Lower leg skin (tissue), 4 donors: Measurements from ENCODE around the gene KIR3DL2. TPM values are rescaled to one million over a fixed set of nuclear protein-coding genes. Genes with fewer than 3 reads are reported as not detected.

Experiments used
- DNase-seq, 2 donors: peaks; one replicate each; pipeline ENCODE4 v3.0.0-alpha.2; 2019; ENCODE audit warnings: low spot score in 2 of 2
- H3K4me3 ChIP-seq: fragments of 200-600 bp; sonication (generic); 2 replicates; pipeline ENCODE4 v1.5.1; 2017; ENCODE audit warnings: mild to moderate bottlenecking, low read depth; ENCODE audit not compliant: poor library complexity, severe bottlenecking
- POLR2A ChIP-seq, 2 donors: fragments of 450-650 bp; IDR thresholded peaks; one replicate each; pipeline ENCODE4 v1.6.1; 2016 to 2017; ENCODE audit warnings: antibody characterized with exemption in 2 of 2, mild to moderate bottlenecking in 1 of 2, moderate library complexity in 1 of 2
- WGBS, 2 donors: methylation state at CpG; one replicate each; pipeline ENCODE4 v1.1.5; 2018; 5-methylcytosine and 5-hydroxymethylcytosine counted together
- intact Hi-C: fragments of 100-400 bp; cut with DNase I; formaldehyde crosslinking; loops from one replicate; pipeline ENCODE4 v1.15.0; 2023; ENCODE audit warnings: low total_unique reads
- total RNA-seq, 4 donors: library from RNA; depleted of rRNA; stranded (reverse); fragments of >200 nt; gene quantifications; one replicate each; pipeline ENCODE4 v1.1.0, GENCODE V29; 2016
- TF ChIP-seq, protein P1 (sequence below), 3 donors: fragments of 450-650 bp; IDR thresholded peaks; one replicate each; pipeline ENCODE4 v1.5.1; 2016; ENCODE audit warnings: antibody characterized with exemption in 3 of 3, mild to moderate bottlenecking in 3 of 3, moderate library complexity in 2 of 3

Gene KIR3DL2
- total RNA-seq, 4 donors from 2014 or later, result 0.19 TPM; not detected in 3

DNA sequence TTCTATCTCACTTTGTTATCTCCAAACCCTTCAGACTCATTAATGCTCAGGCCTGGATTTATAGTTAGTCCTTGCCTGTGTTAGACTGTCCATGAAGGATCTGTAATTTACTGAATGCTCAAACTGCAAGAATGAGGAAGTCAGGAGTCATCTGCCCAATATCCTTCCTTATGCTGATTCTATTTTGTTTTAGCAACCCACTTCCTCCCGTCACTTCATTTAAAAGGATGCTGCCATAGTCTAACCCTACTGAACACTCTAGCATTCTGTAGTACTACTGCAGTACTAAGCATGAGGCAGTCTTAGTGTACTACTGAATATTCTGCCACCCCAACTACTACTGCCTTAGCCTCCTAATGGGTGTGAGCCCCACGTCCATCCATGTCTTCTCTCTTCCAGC, 25.3 kb downstream of the KIR3DL2 start:
- 59 to 63% methylated on average over 2 of the region's 2 CpGs for WGBS, 2 donors
- intact Hi-C loops, result no loop called here
- TF ChIP-seq, protein P1, sequence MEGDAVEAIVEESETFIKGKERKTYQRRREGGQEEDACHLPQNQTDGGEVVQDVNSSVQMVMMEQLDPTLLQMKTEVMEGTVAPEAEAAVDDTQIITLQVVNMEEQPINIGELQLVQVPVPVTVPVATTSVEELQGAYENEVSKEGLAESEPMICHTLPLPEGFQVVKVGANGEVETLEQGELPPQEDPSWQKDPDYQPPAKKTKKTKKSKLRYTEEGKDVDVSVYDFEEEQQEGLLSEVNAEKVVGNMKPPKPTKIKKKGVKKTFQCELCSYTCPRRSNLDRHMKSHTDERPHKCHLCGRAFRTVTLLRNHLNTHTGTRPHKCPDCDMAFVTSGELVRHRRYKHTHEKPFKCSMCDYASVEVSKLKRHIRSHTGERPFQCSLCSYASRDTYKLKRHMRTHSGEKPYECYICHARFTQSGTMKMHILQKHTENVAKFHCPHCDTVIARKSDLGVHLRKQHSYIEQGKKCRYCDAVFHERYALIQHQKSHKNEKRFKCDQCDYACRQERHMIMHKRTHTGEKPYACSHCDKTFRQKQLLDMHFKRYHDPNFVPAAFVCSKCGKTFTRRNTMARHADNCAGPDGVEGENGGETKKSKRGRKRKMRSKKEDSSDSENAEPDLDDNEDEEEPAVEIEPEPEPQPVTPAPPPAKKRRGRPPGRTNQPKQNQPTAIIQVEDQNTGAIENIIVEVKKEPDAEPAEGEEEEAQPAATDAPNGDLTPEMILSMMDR (IDR thresholded peaks at IDR 0.05), result no peak
- no peak for TF ChIP-seq POLR2A (IDR thresholded peaks at IDR 0.05)
- H3K4me3 ChIP-seq, result no peak overlapping the region
- no peak for DNase-seq

DNA sequence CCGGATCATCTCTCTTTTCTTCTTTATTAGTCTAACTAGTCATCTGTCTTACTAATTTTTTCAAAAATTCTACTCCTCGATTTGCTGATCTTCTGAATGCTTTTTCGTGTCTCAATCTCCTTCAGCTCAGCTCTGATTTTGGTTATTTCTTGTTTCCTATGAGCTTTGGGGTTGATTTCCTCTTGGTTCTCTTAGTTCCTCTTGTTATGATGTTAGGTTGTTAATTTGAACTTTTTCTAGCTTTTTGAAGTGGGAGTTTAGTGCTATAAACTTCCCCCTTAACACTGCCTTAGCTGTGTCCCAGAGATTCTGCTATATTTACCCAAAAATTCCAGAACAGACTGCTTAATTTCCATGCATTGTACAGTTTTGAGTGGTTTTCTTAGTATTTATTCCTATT, 27.2 kb downstream of the KIR3DL2 start:
- intact Hi-C loops, result no loop called here
- WGBS, 2 donors, result 53 to 63% methylated on average over 3 of the region's 3 CpGs
- no peak overlapping the region for H3K4me3 ChIP-seq

DNA sequence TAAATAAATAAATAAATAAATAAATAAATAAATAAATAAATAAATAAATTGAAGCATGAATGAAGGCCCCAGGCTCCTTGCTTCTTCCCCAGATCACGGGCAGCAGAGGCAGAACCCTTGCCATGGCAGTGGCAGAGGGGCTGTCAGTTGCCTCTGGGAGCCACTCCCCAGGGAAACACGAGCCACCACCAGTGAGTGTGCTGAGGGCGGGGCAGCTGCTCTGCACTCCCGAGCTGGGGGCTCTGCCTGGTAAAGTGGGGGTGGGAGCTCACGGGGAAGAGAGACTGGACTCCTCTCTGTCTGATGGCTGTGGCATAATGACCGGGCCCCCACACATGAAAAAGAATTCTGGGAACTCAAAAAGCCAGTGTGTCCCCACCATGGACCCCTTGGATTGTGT, 31.6 kb downstream of the KIR3DL2 start:
- TF ChIP-seq, protein P1 (IDR thresholded peaks at IDR 0.05), result no peak
- no peak for TF ChIP-seq POLR2A (IDR thresholded peaks at IDR 0.05)
- 50 to 52% methylated on average over 6 of the region's 6 CpGs for WGBS, 2 donors
- intact Hi-C loops, result no loop called here
- no peak overlapping the region for H3K4me3 ChIP-seq
- DNase-seq, result no peak

More for the DNA sequence above, 27.2 kb downstream of the KIR3DL2 start:
- TF ChIP-seq, protein P1 (IDR thresholded peaks at IDR 0.05), result no peak
- DNase-seq, result no peak

DNA sequence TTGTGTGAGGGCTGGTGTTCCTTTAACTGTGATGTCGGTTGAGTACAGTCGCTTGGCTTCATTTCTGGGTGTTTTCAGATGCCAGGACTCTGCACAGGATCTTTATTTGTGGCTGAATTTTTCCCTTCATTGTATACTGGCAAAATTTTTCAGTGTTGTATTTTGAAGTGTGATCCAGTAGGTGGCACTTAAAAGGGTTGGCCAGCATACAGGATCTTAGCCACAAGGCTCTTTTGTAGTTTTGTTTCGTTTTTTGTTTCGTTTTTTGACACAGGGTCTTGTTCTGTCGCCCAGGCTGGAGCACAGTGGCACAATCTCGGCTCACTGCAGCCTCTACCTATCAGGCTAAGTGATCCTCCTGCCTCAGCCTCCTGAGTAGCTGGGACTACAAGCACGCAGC, 32.5 kb downstream of the KIR3DL2 start:
- no peak overlapping the region for H3K4me3 ChIP-seq
- TF ChIP-seq POLR2A (IDR thresholded peaks at IDR 0.05), result no peak
- TF ChIP-seq, protein P1 (IDR thresholded peaks at IDR 0.05), result no peak
- intact Hi-C loops, result no loop called here
- no peak for DNase-seq
- 61 to 67% methylated on average over 7 of the region's 7 CpGs for WGBS, 2 donors

DNA sequence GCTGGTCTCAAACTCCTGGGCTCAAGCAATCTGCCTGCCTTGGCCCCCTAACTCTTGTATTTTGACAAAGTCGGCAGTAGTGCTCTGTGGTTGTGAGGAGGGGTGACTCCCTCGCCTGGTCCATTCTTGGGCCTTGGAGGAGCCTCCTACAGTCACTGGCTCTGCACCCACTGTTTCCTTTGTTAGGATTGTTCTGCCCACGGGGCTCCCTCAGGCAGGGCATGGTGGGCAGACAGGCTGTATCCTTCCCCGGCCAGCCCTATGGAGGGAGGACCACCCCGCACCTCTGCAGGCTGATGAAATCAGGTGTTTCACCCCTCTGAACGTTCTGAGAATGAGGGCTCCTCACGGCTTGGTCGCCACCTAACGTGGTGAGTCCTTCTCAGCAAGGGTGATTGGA, 33.0 kb downstream of the KIR3DL2 start:
- H3K4me3 ChIP-seq, result no peak overlapping the region
- no peak for TF ChIP-seq POLR2A (IDR thresholded peaks at IDR 0.05)
- TF ChIP-seq, protein P1 (IDR thresholded peaks at IDR 0.05), result no peak
- WGBS, 2 donors, result 79 to 84% methylated on average over 4 to 9 of the region's 9 CpGs
- DNase-seq, result no peak
- intact Hi-C loops, result no loop called here

DNA sequence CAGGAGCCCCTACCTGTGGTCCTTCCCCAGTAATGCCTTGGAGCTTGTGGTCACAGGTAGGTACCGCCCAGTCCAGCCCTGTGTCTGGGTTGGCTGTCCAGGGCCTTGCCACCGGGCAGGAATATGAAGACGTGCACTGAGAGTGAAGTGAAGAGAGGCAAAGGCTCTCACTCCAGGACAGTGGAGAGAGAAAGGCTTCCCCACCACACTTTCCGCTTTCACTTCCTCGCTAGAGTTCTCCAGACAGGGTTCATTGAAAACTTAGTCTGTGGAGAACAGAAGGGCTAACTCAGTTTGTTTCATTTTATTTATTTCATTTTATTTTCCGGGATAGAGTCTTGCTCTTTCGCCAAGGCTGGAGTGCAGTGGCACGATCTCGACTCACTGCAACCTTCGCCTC, 38.0 kb downstream of the KIR3DL2 start:
- TF ChIP-seq POLR2A (IDR thresholded peaks at IDR 0.05), result no peak
- TF ChIP-seq, protein P1 (IDR thresholded peaks at IDR 0.05), result no peak
- H3K4me3 ChIP-seq, result no peak overlapping the region
- DNase-seq, result no peak
- WGBS, 2 donors, result 92% methylated on average over 10 of the region's 10 CpGs
- intact Hi-C loops, result no loop called here
